Choroid plexus epithelial cell (primary cell): ENCODE results near the gene POU2AF3.

ENCODE experiments used
- DNase-seq: peaks from one replicate; pipeline ENCODE4 v3.0.0-alpha.2; 2010; ENCODE audit warnings: low read depth
- H3K4me3 ChIP-seq: 2 replicates; pipeline ENCODE4 v1.5.1; 2011; ENCODE audit warnings: low read depth, mild to moderate bottlenecking, control low read depth, low read length, moderate library complexity
- CTCF ChIP-seq: conservative IDR thresholded peaks from 2 replicates; pipeline ENCODE4 v1.5.1; 2011; ENCODE audit warnings: low read depth, mild to moderate bottlenecking, control low read depth, inconsistent platforms, low read length, moderate library complexity

The POU2AF3 gene

DNA sequence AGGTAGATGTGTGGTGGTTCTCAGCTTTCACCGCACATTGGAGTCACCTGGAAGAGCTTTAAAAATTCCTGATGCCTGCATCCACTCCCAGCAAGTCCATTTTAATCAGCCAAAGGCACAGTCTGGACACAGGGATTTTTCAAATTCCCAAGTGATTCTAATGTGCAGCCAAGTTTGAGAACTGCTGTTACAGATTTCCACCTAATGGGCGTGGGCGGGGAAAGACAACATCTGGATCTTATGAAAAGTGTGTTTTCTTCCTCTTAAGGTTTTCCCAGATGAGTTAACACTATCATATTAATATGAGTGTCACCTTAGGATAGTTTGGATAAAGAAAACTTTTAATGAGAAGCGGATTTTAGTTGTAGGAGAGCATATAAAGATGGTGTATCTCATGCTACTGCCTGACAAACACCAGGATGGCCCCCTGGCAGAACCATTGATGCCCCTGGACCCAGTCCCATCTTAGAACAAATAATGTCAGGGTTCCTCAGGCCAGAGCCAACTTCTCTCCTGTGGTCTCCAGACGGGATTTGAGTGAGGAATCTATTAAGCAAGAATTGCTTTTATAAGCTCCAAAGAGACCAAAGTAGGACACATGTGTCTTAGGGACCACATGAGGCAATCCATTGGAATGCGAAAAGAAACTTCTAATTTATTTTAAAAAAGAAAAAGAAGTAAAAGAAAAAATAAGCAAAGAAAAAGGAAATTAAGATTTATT lies 48.8 kb downstream of the POU2AF3 start:
- no peak for TF ChIP-seq CTCF
- DNase-seq: no peak
- H3K4me3 ChIP-seq: no peak overlapping the region

DNA sequence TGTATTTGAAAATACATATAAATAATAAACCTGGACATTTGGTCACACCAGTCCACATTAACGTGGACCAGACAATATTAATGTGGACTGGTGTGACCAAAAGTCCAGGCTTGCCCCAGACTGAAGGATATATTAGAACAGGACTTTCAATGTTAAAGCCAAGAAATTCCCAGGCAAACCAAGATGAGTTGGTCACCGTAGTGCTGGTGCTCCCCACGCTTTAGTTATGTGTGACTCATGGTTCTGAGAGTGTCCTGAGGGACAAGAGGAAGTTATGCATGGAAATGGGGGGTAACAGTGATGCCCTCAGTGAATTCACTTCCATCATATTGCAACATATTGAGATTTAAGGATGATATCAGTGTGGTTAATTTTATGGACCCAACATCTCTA lies 49.4 kb downstream of the POU2AF3 start:
- no peak for DNase-seq
- no peak for TF ChIP-seq CTCF
- H3K4me3 ChIP-seq: no peak overlapping the region

DNA sequence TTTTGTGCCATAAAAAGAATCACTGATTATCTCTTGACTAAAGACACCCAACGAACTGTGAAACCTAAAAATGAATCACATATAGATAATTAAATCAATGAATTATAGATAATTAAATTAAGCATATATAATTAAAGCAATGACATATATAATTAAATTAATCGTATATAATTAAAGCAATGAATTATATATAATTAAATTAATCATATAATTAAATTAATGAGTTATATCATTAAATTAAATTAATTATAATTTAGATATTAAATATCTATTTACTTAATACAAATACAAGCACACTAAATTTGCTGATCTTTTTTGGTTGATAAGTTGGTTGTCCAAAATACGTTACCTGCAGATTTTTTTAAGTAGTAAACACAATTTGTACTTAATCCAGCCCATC lies 49.8 kb downstream of the POU2AF3 start:
- no peak for TF ChIP-seq CTCF
- DNase-seq: no peak
- H3K4me3 ChIP-seq: no peak overlapping the region

DNA sequence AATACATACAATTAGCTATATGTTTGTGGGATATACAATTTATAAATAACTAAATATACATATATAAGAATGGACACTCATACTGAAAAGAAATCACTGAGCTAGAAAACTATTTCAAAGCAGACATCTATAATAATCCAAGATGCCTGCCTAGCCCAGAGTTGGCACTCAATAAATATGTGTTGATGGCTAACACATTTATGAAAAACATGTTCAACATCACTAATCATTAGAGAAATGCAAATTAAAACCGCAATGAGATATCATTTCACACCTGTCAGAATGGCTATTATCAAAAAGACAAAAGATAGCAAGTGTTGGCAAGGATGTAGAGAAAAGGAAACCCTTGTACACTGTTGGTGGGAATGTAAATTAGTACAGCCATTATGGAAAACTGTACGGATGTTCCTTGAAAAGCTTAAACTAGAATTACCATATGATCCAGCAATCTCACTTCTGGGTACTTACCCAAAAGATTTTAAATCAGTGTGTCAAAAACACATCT lies 50.9 kb downstream of the POU2AF3 start:
- no peak overlapping the region for H3K4me3 ChIP-seq
- DNase-seq: no peak
- no peak for TF ChIP-seq CTCF

GRCh38 chr11:111350811-111351210 lies 52.5 kb downstream of the POU2AF3 start:
- no peak for DNase-seq
- H3K4me3 ChIP-seq: no peak overlapping the region
- no peak for TF ChIP-seq CTCF

DNA sequence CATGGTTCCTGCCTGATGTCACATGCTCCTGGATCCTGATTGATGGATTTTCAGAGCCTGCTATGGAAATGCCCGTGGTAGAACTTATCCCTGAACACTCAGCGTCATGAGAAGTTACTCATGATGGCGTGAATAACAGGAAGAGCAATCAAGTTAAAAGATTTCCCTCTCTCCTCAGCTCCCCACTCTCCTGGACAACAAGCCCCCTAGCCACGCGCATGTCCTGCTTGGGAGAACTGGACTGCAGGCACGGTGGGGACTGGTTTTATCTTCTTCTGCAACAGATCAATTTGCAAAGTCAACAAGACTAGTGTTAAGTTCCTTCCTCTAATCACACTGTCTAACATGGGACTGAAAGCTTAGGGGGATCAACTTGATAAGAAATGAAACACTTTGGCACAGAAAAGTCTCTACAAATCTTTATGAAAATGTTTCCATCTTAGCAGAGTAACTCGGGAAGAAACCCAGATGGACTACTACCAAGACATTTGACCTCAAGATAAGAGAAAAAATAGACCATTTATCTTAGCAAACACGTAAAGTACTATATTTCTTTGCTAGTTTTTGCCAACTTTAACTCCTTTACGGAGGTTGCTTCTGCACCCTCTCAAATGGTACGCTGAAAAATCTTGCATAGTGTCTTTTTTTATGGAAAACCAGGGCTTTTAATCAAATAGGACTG lies 53.2 kb downstream of the POU2AF3 start:
- DNase-seq: no peak
- no peak overlapping the region for H3K4me3 ChIP-seq
- no peak for TF ChIP-seq CTCF
